NCI-H510A treated with DMSO at 0.1 percent for 48 hours (cell line): ENCODE measurements around the gene CCDC171.
"Not testable (repeated sequence)": the region's sequence is repeated elsewhere in the genome, so short reads cannot be mapped to it uniquely, and the experiment has no call there.

ENCODE experiments used
- DNase-seq: peaks from one replicate; lab custom pipeline; 2025; lab: John Stamatoyannopoulos, UW

Gene CCDC171

DNA sequence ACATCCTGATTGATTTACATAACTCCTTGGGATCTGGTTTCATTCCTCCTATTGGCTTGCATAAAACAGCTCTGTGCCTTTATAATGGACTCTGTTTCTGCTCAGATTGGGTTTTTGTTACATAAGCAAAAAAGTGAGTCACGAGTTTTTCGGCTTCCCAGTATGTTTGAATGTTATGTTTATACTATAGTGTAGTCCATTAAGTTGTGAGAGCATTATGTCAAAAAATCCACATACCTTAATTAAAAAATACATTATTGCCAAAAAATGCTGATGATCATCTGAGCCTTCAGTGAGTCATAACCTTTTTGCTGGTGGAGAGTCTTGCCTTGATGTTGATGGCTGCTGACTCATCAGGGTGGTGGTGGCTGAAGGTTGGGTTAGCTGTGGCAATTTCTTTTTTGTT, 144.6 kb downstream of the CCDC171 start:
- no peak for DNase-seq

DNA sequence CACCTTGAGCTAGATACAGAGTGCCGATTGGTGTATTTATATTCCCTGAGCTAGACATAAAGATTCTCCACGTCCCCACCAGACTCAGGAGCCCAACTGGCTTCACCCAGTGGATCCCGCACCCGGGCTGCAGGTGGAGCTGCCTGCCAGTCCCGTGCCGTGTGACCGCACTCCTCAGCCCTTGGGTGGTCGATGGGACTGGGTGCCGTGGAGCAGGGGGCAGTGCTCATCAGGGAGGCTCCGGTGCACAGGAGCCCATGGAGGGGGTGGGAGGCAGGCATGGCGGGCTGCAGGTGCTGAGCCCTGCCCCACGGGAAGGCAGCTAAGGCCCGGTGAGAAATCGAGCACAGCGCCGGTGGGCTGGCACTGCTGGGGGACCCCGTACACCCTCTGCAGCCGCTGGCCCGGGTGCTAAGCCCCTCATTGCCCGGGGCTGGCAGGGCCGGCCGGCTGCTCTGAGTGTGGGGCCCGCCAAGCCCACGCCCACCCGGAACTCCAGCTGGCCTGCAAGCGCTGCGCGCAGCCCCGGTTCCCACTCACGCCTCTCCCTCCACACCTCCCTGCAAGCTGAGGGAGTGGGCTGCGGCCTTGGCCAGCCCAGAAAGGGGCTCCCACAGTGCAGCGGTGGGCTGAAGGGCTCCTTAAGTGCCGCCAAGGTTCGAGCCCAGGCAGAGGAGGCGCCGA, 147.2 kb downstream of the CCDC171 start:
- not testable (repeated sequence) for DNase-seq

DNA sequence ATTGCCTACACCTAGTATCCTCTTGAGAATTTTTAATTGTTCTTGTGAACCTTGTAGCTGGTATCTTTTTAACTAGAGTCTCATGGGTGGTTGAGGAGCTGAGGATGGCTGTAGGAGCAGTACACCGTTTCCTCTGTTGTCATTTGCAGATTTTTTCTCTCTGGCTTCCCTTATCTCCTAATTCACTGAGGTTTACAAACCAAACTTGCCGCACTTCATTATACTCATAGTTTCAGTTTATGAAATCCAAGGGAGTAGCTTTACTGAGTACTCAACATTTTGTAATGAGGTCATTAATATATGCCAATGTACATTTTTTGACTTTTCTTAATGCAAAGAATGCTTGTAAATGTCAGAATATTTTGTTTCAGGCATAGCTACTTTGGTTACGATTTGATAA, 154.2 kb downstream of the CCDC171 start:
- DNase-seq, result no peak

DNA sequence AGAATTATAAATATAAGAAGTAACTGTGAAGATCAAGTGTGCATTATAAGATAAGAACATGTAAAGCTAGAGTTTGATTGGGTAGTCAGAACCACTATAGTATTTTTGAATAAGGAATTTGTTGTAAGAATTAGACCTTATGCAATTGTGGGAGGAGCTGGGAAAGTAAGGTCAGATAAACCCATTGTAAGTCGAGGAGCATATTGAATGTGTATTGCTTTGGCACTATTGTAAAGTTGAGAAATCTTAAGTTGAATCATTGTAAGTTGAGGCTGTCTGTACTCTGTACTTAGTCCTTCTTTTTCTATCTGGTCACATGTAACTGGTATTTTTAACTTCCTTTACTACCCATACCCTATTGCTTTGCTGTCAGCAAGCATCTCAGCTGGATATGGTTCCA, 158.7 kb downstream of the CCDC171 start:
- no peak for DNase-seq

DNA sequence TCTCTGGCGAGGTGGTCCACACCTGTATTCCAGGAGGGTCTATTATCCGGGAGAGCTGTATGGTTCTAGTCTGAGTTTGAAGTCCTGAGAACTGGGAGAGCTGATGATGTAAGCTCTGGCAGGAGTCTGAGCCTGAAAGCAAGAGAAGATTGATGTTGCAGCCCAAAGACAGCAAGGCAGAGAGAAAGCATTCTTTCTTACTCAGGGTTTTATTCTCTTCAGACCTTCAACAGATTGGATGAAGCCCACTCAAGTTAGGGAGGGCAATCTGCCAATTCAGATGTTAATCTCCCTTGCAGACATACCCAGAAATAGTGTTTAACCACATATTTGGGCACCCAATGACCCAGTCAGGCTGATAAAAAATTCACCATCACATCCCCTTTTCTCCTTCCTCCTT, 159.1 kb downstream of the CCDC171 start:
- DNase-seq, result no peak

DNA sequence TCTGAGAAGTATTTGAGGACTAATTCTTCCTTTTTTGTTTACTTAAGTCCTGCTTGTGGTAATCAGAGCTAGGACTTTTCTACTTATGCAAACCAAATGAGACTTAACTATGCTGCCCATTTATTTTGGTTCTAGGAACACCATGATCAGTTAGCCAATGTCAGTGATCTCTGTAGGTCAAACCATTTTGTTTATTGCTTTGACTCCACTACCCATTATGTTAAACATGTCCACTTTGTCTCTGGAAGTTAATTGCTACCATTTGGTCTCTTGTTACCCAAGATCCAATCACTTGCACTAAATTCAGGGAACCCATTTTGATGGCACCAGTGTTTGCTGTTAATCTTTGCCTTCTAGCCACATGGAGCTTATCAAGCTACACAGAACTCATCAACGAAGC, 161.9 kb downstream of the CCDC171 start:
- DNase-seq, result no peak

GRCh38 chr9:15717290-15717967, 164.6 kb downstream of the CCDC171 start:
- no peak for DNase-seq

GRCh38 chr9:15718423-15718822, 165.6 kb downstream of the CCDC171 start:
- no peak for DNase-seq

- DNase-seq, result no peak
These were observed 168.0 kb downstream of the CCDC171 start for GRCh38 chr9:15720861-15721260.

GRCh38 chr9:15722888-15723287, 170.0 kb downstream of the CCDC171 start:
- DNase-seq, result no peak

GRCh38 chr9:15724016-15724415, 171.2 kb downstream of the CCDC171 start:
- no peak for DNase-seq

DNA sequence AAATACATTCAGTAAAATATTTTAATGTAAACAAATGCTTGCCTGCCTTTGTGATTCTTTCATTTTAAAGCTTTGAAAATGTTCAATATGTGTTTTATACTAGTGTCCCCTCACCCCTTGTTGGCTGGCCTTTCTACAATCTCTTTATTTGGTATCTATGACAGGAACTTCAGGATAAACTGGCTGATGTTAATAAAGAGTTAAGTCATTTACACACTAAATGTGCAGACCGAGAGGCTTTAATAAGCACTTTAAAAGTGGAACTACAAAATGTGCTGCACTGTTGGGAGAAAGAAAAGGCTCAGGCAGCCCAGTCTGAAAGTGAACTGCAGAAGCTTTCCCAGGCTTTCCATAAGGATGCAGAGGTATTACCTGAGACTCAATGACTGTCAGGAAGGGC, 171.8 kb downstream of the CCDC171 start:
- DNase-seq, result no peak

DNA sequence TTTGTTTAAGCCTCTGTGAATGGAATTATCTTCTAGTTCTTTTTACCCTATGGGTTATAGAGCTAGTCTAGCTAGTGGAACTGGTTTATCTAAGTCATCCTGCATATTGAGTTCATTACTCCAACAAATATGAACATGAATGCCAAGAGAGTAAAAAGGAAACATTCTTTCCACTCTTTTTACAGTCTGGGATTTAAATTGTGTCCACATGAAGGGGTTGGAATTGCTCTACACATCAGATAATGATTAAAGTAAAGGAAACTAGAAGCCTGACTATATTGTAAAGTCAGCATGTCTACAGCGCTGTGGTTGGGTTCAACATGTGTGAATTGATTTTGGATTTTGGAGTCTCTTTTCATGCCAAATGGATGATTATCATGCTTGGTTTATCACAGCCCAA, 173.1 kb downstream of the CCDC171 start:
- no peak for DNase-seq

DNA sequence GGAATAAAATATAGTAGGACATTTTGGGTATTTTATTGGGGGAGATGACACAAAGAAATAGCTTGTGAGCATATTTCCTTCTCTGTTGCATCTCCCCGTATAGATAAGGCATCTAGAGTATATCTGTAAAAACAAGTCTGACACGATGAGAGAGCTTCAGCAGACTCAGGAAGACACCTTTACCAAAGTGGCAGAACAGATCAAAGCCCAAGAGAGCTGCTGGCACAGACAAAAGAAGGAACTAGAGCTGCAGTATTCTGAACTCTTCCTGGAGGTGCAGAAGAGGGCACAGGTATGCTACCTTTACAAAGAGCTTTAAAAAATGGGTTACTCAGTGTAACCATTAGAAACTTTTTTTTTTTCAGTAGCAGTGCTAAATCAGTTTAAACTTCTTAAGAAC, 176.7 kb downstream of the CCDC171 start:
- no peak for DNase-seq

- no peak for DNase-seq
These were observed 182.4 kb downstream of the CCDC171 start for GRCh38 chr9:15735083-15735857.

GRCh38 chr9:15736569-15736968, 183.7 kb downstream of the CCDC171 start:
- DNase-seq, result no peak

- DNase-seq, result no peak
These were observed 185.2 kb downstream of the CCDC171 start for GRCh38 chr9:15738011-15738410.

GRCh38 chr9:15741015-15741414, 188.2 kb downstream of the CCDC171 start:
- DNase-seq, result no peak

- no peak for DNase-seq
These were observed 190.7 kb downstream of the CCDC171 start for GRCh38 chr9:15743512-15743911.

GRCh38 chr9:15744196-15744595, 191.4 kb downstream of the CCDC171 start:
- DNase-seq, result no peak

DNA sequence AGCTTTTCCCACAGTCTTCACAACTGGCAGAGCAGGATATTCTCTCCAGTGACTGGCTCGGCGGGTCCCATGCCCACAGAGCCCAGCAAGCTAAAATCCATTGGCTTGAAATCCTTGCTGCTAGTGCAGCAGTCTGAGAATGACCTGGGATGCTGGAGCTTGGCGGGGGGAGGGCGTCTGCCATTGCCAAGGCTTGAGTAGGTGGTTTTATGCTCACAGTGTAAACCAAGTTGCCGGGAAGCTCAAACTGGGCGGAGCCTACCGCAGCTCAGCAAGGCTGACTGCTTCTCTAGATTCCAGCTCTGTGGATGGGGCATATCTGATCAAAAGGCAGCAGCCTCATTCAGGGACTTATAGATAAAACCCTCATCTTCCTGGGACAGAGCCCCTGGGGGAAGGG, 194.1 kb downstream of the CCDC171 start:
- DNase-seq, result no peak

DNA sequence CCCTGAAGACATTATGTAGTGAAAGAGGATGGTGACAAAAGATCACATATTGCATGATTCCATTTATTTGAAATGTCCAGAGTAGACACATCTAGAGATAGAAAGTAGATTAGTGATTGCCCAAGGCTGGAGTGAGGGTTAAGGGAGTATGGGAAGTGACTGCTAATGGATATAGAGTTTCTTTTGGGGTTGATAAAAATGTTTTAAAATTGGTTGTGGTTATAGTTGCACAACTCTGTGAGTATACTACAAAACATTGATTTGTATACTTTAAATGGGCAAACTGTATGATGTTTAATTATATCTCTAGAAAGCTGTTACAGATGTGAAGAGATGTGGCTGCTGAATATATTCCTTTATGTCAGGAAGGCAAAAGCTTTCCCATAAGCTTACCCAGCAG, 202.8 kb downstream of the CCDC171 start:
- no peak for DNase-seq

- DNase-seq, result no peak
These were observed 208.7 kb downstream of the CCDC171 start for GRCh38 chr9:15761551-15761950.
